ENCODE measurements around the gene KLHDC8B.
A peak's percentile ranks its signal among the peaks of the same experiment; 100 is the strongest.

Gene KLHDC8B

DNA sequence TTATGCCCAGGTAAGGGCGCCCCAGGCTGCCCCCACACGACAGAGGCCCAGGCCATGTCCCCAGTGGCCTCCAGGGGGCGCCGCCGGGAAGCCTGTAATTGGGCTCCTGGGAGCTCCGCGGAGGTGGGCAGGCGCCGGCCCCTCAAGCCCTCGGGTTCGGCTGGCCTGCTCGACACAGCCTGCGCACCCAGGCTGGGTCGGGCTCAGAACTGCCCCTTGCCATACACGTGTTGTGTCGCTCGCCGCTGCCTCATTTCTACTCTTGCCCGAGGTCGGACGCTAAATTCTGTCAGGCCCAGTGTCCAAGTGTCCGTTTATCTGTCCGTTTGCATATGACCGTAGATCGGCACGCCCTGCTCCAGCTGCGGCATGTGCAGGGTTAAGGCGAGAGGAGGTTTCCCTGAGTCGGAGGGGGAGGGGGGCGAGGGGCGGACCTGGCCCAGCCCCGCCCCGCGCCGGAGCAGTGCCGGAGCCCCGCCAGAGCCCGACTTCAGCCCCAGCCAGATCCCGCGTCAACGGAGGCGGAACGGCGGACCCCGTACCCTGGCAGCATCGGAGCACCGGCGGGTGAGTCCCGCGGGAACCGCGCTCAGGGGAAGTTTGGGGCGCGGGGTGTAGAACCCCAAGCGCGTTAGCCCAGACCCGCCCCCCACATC lies at the start of gene KLHDC8B:
TSS of gene KLHDC8B (plus strand) at position 480 of the 656 bp plus-strand sequence. CDS start 1,172 bp downstream, outside the sequence.
- DNase-seq (ENCODE audit: low read depth), result peak; percentile 86

GRCh38 chr3:49122022-49122421 lies 49.4 kb upstream of the KLHDC8B start:
- no peak for DNase-seq (ENCODE audit: low read depth)

- DNase-seq (ENCODE audit: low read depth), result no peak
Observed at GRCh38 chr3:49122451-49122850, 48.9 kb upstream of the KLHDC8B start.

GRCh38 chr3:49122886-49123545 lies 48.4 kb upstream of the KLHDC8B start:
- DNase-seq (ENCODE audit: low read depth), result no peak

DNA sequence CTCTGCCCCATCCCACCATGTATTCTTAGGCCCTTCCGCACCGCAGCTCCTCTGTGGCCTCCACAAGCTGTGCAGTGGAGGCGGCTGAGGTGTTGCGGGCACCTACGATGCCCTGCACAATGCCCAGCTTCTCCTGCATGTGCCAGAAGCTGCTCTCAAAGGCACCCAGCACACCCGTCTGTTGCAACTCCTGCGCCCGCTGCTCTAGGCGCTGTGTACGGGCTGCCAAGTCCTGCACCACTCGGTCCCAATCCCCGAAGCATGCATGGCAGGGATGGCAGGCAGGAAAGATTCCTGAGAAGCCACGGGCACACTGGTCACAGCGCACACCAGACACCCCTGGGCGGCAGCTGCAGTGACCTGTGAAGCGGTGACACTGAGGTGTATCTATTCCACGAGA lies 47.7 kb upstream of the KLHDC8B start:
- DNase-seq (ENCODE audit: low read depth), result no peak

DNA sequence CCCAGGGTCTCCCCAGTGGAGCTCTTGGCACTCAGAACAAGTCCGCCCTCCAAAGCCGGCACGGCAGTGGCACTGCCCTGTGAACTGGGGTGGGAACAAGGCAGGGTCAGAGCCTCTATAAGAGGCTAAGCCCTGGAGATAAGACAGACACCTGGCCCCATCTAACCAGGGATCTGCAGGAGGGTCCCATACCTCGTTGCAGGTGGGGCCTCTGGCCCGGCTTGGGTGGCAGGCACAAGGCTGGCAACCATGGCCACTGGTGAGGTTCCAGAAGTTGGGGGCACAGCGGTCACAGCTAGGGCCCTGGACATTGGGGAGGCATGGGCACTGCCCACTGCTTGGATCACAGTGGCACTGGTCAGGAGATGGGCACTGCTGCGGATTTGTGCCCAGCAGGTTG lies 47.2 kb upstream of the KLHDC8B start:
- no peak for DNase-seq (ENCODE audit: low read depth)

DNA sequence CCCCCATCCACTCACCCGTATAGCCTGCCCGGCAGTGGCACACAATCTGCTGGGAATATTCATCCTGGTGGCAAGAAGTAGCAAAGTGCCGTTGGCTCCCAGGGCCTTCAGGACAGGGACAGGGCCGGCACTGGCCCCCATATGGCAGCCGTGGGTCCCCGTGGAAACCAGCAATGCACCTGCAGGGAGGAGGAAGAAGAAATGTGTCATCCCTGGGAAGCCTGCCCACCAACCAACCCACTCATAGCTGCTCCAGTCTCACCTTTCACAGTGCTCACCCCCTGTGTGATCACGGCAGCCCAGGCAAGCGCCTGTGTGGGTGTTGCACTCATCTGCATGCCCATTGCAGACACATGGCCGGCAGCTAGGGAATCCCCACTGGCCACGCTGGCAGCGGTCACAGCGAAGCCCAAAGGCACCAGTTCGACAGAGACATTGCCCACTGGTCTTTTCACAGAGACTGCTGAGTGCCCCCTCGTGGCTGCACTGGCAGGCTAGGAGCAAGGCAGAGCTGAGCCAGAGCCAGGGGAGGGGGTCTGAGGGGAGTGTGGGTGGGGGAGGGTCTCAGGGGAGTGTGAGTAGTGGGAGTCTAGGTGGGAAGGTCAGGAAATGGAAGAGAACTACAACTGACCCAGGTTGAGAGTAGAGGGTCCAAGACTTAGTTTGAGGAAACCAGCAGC lies 46.3 kb upstream of the KLHDC8B start:
- peak; percentile 22 for DNase-seq (ENCODE audit: low read depth)

- DNase-seq (ENCODE audit: low read depth), result no peak
Observed at GRCh38 chr3:49131040-49131439, 40.4 kb upstream of the KLHDC8B start.

GRCh38 chr3:49131576-49131975 lies 39.8 kb upstream of the KLHDC8B start:
- DNase-seq (ENCODE audit: low read depth), result no peak

DNA sequence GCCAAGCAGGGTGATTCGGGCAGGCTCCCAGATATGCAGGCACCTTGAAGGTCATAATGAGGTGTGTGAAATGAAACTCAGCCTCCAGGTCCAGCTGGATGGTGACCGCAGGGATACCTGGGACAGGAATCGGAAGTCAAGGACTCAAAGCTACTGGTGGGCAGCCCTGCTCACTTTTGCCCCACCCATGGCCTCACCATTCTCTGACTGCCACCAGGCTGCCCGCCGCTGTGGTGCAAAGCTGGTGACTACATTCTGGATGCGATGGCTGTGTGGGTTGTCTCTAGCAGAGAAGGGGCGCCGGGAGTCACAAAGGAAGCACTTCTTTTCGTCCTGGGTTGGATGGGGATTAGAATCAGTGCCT lies 39.3 kb upstream of the KLHDC8B start:
- no peak for DNase-seq (ENCODE audit: low read depth)

GRCh38 chr3:49132437-49133225 lies 38.8 kb upstream of the KLHDC8B start, which contains the start of gene LAMB2:
Gene LAMB2, minus strand, starts transcription at chr3:49133050. Its CDS starts 183 bp downstream, at chr3:49132867.
- peak; percentile 72 for DNase-seq (ENCODE audit: low read depth)

- DNase-seq (ENCODE audit: low read depth), result peak; percentile 92
Observed at GRCh38 chr3:49133226-49133951, 38.0 kb upstream of the KLHDC8B start.

DNA sequence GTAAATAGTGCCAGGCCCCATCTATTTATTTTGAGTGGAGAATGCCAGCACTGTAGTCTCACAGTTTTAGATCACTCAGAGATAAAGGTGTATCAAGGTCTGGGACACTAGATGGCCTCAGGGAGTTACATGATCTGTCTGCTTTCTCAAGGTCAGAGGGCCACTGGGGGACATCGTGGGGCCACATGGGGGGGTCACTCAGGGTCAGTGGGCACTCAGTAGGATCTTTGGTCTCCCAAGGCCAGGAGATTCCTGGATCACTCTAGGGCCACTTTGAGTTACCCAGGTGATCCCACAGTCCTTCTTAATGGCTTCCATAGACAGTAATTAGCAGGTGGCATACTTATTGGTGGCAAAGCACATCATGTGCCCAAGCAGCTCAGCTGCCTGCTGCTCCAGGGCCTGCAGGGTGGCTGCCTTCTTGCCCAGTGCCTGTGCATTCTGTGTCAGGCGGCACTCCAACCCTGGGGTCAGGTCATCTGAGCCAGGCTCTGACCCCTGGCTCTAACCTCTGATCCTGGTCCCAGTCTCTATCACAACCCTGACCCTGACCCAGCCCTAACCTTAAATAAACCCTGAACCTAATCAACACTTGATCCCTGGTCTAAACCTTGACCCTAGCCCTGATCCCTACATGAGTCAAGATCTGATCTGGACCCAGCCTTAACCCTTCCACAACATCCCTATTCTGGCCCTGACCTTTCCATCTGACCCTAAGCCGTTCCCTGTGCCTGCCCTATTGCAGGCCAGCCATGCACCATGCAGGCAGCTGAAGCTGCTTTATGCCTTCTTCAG lies 36.7 kb upstream of the KLHDC8B start:
- DNase-seq (ENCODE audit: low read depth), result no peak

DNA sequence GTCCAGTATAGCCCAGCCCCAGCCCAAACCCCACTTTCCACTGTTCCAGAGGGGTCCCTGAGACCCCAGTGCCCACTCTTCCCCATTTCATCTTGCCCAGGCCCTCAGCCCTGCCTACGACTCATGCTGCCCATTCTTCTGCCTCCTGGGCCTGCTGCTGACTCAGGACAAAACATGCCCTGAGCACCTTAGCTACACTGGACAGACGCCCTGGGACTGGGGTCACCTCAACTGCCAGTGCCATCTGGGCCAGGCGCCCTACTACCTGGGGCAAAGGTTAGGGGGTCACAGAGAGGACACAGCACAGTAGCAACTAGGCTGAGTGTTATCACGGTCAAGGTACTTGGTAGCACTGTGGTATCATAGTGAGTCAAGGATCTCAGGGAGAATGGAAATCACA lies 35.9 kb upstream of the KLHDC8B start:
- DNase-seq (ENCODE audit: low read depth), result no peak

DNA sequence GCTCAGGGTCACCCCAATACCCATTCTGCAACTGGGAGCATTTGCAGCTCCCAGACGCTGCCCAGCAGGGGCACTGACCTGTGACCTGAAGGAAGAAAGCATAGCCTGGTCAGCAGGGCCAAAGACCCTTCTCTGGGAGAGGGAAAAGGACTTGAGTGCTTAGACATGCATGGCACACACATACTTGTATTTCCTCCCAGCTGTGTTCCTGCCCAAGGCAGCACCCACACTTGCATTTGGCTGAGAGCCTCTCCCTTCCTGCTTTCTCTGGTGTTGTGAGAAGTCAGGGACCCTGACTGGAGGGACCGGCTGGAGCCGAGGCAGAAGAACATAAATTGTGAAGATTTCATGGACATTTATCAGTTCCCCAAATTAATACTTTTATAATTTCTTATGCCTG lies 31.3 kb upstream of the KLHDC8B start:
- no peak for DNase-seq (ENCODE audit: low read depth)

GRCh38 chr3:49148159-49148558 lies 23.2 kb upstream of the KLHDC8B start:
- DNase-seq (ENCODE audit: low read depth), result no peak

GRCh38 chr3:49151610-49152009 lies 19.8 kb upstream of the KLHDC8B start:
- DNase-seq (ENCODE audit: low read depth), result no peak

- DNase-seq (ENCODE audit: low read depth), result no peak
Observed at GRCh38 chr3:49153349-49153912, 18.0 kb upstream of the KLHDC8B start.

DNA sequence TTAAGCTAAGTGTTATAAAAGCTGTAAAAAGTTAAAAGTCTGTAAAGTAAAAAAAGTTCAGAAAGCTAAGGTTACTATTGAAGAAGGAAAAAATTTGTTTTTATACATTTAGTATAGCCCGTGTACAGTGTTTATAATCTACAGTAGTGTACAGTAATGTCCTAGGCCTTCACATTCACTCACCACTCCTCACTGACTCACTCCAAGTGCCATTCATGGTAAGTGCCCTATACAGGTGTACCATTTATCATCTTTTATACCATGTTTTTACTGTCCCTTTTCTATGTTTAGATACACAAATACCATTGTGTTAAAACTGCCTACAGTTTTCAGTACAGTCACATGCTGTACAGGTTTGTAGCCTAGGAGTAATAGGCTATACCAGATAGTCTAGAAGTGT lies 14.1 kb upstream of the KLHDC8B start:
- DNase-seq (ENCODE audit: low read depth), result no peak

DNA sequence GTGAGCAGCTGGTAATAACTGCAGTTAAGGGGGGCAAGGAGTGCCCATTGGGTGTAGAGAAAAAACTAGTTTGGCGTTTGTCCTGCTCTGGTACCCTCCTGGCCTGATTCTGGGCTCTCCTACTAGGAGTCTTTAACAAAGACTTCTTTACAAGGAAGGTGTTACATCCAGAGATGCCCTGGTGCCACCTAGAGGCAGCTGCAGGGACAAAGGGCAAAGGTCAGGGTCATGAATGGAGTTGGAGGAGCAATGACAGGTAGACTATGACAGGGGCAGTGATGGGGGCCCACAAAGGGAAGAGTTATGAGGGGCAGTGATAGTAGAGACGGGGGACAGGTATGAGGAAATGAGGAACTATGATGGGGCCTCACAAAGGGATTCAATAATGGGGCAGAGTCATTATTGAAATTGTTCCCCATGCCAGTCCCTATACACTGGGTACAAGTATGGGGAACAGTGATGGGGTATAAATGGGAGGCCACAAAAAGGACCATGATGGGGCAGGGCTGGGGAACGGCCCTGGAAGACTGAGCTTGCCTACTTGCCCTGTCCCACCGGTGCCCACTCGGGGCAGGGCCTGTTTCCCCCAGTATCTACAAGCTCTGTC lies 13.2 kb upstream of the KLHDC8B start:
- DNase-seq (ENCODE audit: low read depth), result no peak

All from iris pigment epithelial cell (primary cell).